Lower lobe of right lung (tissue), 2 donors: ENCODE results near the gene MAZ. TPM values are rescaled to one million over a fixed set of nuclear protein-coding genes. Genes with fewer than 3 reads are reported as not detected.
"Not testable (repeated sequence)": the region's sequence is repeated elsewhere in the genome, so short reads cannot be mapped to it uniquely, and the experiment has no call there.

Source experiments
- ATAC-seq, 2 donors: fragments of 200-7000 bp; cut with Tn5 transposase; one replicate each; pipeline ENCODE4 v1.9.1; 2020 to 2022; ENCODE audit warnings: mild to moderate bottlenecking in 2 of 2, moderate library complexity in 2 of 2
- DNase-seq: peaks from one replicate; pipeline ENCODE4 v3.0.0-alpha.2; 2020
- H3K27ac ChIP-seq: fragments of 200-600 bp; one replicate; pipeline ENCODE4 v1.8.0; 2022
- H3K27me3 ChIP-seq: fragments of 200-600 bp; one replicate; pipeline ENCODE4 v1.8.0; 2022; ENCODE audit warnings: low read depth
- H3K36me3 ChIP-seq: fragments of 200-600 bp; one replicate; pipeline ENCODE4 v1.8.0; 2022; ENCODE audit warnings: mild to moderate bottlenecking
- H3K4me1 ChIP-seq: fragments of 200-600 bp; one replicate; pipeline ENCODE4 v1.8.0; 2022
- H3K4me3 ChIP-seq: fragments of 200-600 bp; one replicate; pipeline ENCODE4 v1.8.0; 2022; ENCODE audit warnings: mild to moderate bottlenecking
- H3K9me3 ChIP-seq: fragments of 200-600 bp; one replicate; pipeline ENCODE4 v1.8.0; 2022
- CTCF ChIP-seq: fragments of 200-600 bp; IDR thresholded peaks from one replicate; pipeline ENCODE4 v1.8.0; 2022; ENCODE audit warnings: antibody characterized with exemption, mild to moderate bottlenecking
- intact Hi-C: fragments of 100-400 bp; cut with DNase I; formaldehyde crosslinking; loops from one replicate; pipeline ENCODE4 v1.11.0; 2022
- total RNA-seq: library from RNA; stranded (reverse); fragmentation: NEBNext Ultra II Directional; extraction: Animal tissue kit (Norgen Biotek cat#: 25700); gene quantifications from one replicate; pipeline ENCODE4 v1.2.1, GENCODE V29; 2021
- donor health status: DM: no; HTN: yes; CAD: no; lungs with severe emphysema.

MAZ gene
- total RNA-seq, 1 donor from 2014 or later, result 169 TPM

- no peak overlapping the region for H3K27ac ChIP-seq
- DNase-seq, result no peak
- H3K27me3 ChIP-seq, result no peaks in the 10 kb centered on the region
- no peak for ATAC-seq
- no peaks in the 10 kb centered on the region for H3K9me3 ChIP-seq
- no peaks in the 10 kb centered on the region for H3K4me1 ChIP-seq
- intact Hi-C loops, result no loop called here
- TF ChIP-seq CTCF, result no peak
- H3K4me3 ChIP-seq, result no peak overlapping the region
- no peaks in the 10 kb centered on the region for H3K36me3 ChIP-seq
These were observed 36.8 kb upstream of the MAZ start for GRCh38 chr16:29769507-29769906.

GRCh38 chr16:29770250-29770929 is 35.9 kb upstream of the MAZ start:
- no peaks in the 10 kb centered on the region for H3K4me1 ChIP-seq
- DNase-seq (no peak), ATAC-seq (no peak)
- TF ChIP-seq CTCF, result no peak
- no peaks in the 10 kb centered on the region for H3K9me3 ChIP-seq
- no peaks in the 10 kb centered on the region for H3K36me3 ChIP-seq
- intact Hi-C loops, result no loop called here
- H3K4me3 ChIP-seq, result no peak overlapping the region
- H3K27ac ChIP-seq, result no peak overlapping the region
- H3K27me3 ChIP-seq, result no peaks in the 10 kb centered on the region

- H3K4me3 ChIP-seq, intact Hi-C loops, H3K27ac ChIP-seq, DNase-seq, H3K4me1 ChIP-seq, H3K27me3 ChIP-seq, H3K9me3 ChIP-seq, H3K36me3 ChIP-seq: not testable (repeated sequence)
- ATAC-seq, result peak in 1 of 2 donors; percentile 37
These were observed 34.0 kb upstream of the MAZ start for GRCh38 chr16:29772330-29772729.

GRCh38 chr16:29774730-29775129 is 31.6 kb upstream of the MAZ start:
- intact Hi-C loops, result no loop called here
- H3K27me3 ChIP-seq, result no peaks in the 10 kb centered on the region
- no peak overlapping the region for H3K27ac ChIP-seq
- no peak overlapping the region for H3K4me3 ChIP-seq
- no peak for TF ChIP-seq CTCF
- ATAC-seq (no peak), DNase-seq (no peak)
- no peaks in the 10 kb centered on the region for H3K36me3 ChIP-seq
- H3K4me1 ChIP-seq, result no peaks in the 10 kb centered on the region
- H3K9me3 ChIP-seq, result no peaks in the 10 kb centered on the region

GRCh38 chr16:29775742-29776408 is 30.5 kb upstream of the MAZ start:
- Histone ChIP-seq H3K27ac (no peak overlapping the region), H3K36me3 (no peaks in the 10 kb centered on the region), H3K4me1 (no peaks in the 10 kb centered on the region), H3K4me3 (no peak overlapping the region), H3K9me3 (no peaks in the 10 kb centered on the region), H3K27me3 (no peaks in the 10 kb centered on the region)
- DNase-seq (no peak), ATAC-seq (no peak)
- no peak for TF ChIP-seq CTCF
- intact Hi-C loops, result no loop called here

- ATAC-seq, result no peak
- Histone ChIP-seq H3K36me3 (no peaks in the 10 kb centered on the region), H3K27ac (no peak within 1 kb of the TSS), H3K27me3 (no peaks in the 10 kb centered on the region), H3K9me3 (no peaks in the 10 kb centered on the region), H3K4me3 (no peak within 1 kb of the TSS), H3K4me1 (no peaks in the 10 kb centered on the region)
- intact Hi-C loops, result no loop called here
- no peak for TF ChIP-seq CTCF
- no peak for DNase-seq
These were observed 28.6 kb upstream of the MAZ start, which contains the start of gene ZG16 for GRCh38 chr16:29777576-29778350. ZG16 (plus strand) TSS chr16:29778256; CDS start chr16:29779267, 1,011 bp downstream.
